Measurements from ENCODE around the gene TK2.
"Not testable (repeated sequence)": the region's sequence is repeated elsewhere in the genome, so short reads cannot be mapped to it uniquely, and the experiment has no call there.

TK2 gene

DNA sequence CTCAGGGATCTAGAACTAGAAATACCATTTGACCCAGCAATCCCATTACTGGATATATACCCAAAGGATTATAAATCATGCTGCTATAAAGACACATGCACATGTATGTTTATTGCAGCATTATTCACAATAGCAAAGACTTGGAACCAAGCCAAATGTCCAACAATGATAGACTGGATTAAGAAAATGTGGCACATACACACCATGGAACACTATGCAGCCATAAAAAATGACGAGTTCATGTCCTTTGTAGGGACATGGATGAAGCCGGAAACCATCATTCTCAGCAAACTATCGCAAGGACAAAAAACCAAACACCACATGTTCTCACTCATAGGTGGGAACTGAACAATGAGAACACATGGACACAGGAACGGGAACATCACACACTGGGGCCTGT, 48.4 kb downstream of the TK2 start:
- DNase-seq = not testable (repeated sequence)

DNA sequence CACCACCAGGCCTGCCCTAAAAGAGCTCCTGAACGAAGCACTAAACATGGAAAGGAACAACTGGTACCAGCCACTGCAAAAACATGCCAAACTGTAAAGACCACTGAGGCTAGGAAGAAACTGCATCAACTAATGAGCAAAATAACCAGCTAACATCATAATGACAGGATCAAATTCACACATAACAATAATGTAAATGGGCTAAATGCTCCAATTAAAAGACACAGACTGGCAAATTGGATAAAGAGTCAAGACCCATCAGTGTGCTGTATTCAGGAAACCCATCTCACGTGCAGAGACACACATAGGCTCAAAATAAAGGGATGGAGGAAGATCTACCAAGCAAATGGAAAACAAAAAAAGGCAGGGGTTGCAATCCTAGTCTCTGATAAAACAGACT, 52.0 kb downstream of the TK2 start:
- not testable (repeated sequence) for DNase-seq

DNA sequence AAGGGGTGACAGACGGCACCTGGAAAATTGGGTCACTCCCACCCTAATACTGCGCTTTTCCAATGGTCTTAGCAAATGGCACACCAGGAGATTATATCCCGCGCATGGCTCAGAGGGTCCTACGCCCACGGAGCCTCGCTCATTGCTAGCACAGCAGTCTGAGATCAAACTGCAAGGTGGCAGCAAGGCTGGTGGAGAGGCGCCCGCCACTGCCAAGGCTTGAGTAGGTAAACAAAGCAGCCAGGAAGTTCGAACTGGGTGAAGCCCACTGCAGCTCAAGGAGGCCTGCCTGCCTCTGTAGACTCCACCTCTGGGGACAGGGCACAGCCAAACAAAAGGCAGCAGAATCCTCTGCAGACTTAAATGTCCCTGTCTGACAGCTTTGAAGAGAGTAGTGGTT, 53.7 kb downstream of the TK2 start:
- DNase-seq = not testable (repeated sequence)

DNA sequence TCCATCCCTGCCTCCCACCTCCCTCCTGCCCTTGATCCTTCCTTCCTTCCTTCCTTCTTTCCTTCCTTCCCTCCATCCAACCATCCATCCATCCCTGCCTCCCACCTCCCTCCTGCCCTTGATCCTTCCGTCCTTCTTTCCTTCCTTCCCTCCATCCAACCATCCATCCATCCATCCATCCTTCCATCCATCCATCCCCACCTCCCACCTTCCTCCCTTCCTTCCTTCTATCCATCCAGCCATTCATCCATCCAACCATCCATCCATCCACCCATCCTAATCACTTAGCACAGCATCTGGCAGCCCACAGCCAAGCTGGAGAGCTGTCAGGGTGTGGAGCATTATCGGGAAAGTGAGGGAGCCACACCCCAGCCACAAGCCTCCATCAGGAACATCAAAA, 54.5 kb downstream of the TK2 start:
- DNase-seq = no peak

DNA sequence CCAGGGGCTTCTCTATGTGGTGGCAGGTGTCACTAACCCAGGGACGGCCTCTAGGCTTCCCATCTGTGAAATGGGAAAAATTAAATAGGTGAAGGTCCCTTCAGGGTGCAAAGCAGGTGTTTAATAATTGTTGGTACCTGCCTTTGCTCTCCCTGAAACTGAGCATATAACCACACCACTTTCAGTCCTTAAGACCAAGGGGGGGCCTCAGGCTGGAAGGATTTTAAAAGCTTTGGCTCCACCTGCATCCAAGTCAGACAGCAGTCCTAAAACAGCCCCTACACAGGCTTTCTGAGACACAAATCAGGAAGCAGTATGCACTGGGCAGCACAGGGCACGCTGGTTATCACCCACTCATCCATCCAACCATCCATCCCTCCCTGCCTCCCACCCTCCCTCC, 55.0 kb downstream of the TK2 start:
- no peak for DNase-seq

DNA sequence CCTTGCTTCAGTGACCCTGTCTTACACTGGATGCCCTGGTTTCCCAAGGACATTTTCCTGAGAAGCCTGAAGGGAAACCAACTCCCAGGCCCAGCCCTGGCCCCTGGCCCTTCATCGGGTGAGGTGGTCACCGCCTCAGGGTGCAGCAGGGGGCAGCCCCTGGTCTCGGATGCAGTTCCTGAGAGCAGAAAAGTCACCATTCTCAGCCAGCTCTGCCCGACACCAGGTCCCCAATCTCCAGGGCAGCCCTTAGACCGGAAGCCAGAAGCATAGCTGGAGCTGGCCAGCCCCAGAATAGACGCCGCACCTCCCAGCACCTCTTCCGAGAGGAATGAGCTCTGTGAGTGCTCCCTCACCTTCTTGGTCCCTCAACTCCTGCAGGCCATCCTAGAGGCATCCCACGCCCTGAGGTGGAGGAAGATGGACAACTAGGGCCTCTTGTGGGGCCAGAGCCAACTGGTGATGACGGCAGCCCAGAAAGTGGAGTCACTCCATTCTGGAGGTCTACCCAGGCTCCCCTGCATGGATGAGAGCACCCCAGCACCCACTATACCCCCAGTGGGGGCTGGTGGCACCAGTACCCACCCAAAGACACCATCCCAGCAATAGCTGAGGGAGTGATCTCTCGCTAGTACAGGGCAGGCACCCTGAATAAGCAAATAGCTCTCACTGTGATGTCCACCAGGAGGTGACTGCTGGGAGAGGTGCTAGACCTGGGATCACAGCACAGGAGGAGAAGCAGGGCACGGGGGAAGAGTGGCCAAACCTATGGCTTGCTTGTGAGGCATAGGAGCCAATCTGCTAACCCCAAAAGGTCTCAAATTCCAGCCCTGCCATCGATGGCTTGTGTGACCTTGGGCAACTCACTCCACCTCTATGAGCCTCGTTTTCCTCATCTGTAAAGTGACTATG, 56.2 kb downstream of the TK2 start:
- no peak for DNase-seq

DNA sequence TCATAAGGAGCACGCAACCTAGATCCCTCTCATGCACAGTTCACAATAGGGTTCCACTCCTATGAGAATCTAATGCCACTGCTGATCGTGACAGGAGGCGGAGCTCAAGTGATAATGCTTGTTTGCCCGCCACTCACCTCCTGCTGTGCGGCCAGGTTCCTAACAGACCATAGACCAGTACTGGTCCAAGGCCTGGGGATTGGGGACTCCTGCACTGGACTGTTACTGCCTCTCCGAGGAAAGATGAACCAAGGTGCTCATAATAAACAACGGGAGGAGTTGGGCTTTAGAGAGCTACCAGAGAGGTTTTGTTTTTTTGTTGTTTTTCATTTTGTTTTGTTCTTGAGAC, 58.2 kb downstream of the TK2 start:
- DNase-seq = no peak

DNA sequence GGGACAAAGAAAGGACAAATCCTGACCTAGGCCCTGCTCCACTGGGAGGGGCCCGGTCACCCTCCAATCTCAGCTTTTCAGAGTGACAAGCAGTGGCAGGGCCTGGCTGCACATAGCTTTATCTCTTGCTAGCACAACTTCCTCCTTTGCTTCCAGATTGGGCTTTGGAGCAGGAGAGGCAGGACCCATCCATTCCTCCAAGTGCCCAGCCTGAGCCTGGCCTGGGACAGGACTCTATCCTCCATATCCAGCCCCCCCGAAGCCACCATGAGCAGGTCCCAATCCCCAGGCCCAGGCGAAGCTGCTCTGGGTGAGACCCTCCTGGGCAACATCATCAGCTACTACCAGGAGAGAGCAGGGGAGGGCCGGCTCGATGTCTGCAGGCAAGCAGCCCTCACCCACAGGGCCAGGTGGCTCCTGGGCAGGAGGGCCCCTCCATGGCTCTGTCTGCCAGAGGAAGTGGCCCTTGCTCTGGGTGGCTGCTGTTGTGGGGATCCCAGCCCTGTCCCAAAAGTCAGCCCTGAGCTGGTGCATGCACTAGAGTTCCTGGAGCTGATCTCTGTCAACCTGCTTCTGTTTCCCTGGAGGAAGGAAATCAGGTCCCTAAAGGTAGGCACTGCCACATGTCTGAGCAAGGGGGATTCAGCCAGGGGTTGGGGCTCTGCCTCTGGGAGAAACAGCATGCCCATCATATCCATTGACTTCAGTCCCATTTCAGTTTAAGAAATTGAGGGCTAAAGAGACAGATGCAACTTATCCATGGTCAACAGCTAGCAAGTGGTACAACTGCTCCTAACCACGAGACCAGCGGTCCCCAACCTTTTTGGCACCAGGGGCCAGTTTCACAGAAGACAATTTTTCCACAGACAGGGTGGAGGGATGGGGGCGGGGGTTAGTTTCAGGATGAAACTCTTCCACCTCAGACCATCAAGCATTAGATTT, 58.9 kb downstream of the TK2 start:
- DNase-seq = no peak

DNA sequence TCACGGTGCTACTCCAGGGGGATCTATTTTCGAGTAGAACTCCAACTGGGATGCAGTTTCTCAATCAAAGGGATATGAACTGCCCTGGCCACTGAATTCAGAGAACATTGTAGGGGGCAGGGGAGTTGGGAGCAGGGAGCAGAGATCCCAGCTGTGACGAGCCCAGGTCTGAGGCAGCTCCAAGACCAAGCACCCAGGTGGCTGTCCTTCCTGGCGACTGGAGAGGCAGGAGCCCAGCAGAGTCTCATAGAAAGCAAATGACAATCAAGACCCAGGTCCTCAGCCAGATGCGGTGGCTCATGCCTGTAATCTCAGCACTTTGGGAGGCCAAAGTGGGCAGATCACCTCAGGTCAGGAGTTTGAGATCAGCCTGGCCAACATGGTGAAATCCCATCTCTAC, 60.1 kb downstream of the TK2 start:
- no peak for DNase-seq

DNA sequence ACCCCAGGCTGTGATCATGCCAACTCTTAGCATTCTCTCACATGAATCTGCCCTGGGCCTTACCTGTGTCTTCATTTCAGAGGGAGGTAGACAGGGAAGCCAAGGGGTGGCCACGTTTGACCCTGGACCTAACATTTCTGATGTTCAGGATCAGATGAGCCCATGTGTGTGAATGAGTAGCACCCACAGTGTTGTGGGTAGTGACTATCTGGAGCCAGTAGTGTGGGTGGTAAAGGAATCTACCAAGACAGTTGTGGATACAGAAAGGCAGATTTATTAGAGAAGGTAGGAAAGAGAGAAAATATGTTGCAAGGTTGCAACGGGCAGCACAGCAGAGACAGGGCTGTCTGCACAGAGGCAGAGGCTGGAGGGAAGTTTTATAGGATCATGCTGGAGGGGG, 60.5 kb downstream of the TK2 start:
- no peak for DNase-seq

DNA sequence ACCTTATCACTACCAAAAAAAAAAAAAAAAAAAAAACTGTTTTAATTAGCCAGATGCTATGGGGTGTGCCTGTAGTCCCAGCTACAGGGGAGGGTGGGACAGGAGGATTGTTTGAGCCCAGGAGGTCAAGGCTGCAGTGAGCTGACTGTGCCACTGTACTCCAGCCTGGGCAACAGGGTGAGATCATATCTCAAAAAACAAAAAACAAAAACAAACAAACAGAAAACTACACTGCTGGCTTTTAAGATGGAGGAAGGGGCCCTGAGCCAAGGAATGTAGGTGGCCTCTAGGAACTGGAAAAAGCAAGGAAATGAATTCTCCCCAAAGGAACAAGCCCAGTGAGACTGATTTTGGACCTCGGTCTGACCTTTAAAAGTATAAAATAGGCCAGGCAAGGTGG, 61.4 kb downstream of the TK2 start:
- no peak for DNase-seq

DNA sequence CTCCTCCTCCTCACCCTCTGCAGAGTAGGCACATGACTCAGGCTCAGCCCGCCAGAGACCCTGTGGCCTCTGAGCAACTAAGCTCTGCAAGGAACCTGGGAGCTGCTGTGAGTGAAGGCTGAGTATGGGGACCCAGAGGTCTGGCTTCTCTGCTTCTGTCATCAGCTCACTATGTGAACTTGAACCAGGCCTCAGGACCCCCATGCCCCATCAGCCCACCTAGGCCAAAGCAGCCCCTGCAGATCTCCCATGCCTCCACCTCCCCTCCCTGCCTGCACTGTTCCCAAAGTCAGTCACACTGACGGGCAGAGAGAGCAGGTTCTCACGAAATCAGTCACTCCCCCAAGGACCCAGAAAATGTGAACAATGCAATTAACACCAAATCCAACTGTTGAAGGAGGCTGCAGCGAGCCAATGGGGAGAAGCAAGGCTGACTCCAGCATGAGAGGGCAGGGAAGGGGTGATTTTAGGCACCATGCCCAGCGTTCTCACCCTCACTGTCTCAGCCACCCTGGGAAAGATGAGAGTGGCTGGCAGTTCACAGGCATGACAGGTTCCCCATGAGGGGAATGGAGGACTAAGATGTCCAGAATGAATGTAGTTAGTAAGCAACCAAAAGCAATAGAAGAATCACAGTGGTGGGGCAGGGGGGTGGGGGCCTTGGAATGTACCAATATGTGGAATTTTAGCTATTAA, 62.2 kb downstream of the TK2 start:
- DNase-seq = no peak

DNA sequence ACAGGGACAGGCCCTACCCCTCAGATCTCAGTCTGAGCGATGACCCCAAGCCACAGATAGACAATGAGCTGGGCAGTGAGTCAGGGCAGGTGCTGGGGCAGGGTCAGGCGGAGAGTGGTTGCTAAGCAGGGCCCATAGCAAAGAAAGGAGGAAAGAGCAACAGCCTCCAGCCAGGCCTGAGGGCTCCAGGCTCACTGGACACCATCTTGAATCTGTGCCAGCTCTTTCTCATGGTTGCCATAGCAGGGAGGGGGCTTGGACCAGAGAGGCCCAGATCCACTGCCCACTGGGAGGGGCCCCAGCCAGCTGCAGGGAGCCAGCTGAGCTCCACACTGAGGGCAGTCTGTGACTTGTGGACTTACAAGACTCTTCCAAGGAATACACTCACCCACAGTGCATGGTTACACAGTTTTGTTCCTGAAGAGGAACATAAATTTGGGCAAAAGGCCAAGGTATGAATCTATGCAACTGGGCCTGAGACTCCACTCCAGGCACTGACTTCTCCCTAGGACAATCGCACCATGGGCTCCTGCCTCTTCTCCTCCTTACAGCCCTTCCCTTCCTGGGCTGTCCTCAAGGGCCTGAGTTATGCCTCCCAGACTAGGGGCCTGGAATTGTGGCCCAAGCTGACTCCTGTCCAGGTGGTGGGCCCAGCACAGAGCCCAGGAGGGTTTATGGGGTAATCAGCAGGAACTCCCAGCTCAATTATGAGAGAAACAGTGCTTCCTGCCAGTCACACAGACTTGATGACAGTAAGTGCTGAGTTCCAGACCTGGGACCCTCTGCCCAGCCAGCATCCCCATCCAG, 62.9 kb downstream of the TK2 start:
- no peak for DNase-seq

DNA sequence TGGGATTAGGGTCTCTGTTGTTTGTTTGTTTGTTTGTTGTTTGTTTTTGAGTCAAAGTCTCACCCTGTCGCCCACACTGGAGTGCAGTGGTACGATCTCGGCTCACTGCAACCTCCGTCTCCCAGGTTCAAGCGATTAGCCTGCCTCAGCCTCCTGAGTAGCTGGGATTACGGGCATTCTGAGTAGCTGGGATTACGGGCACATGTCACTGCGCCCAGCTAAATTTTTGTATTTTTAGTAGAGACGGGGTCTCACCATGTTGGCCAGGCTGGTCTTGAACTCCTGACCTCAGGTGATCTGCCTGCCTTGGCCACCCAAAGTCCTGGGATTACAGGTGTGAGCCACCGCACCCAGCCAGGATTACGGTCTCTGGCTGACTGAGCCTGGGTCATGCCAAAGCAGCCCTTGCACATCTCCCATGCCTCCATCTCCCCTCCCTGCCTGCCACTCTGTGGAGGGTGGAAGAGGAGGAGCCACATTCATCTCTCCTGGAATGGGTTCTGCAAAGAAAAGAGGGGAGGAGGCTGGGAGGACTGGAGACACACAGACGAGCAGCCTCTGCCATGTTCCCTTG, 63.6 kb downstream of the TK2 start:
- DNase-seq = no peak

DNA sequence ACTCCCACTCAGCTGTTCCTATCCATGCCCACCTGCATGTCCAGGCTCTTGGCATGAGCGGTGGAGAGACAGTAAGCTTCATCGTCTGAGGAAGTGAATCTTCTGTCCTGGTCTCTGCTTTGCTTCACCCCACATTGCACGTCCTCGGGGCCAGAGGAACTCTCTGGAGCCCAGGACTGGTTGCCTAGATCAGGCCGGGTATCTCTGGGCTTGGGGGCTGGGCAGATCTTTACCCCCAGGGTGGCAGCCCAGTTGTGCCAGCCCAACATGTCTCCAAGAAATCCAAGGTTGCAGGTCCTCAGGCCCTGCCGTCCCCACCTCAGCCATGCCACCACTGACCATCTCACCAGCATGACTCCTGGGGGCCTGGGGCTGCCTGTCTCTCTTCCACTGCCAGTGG, 64.5 kb downstream of the TK2 start:
- no peak for DNase-seq

DNA sequence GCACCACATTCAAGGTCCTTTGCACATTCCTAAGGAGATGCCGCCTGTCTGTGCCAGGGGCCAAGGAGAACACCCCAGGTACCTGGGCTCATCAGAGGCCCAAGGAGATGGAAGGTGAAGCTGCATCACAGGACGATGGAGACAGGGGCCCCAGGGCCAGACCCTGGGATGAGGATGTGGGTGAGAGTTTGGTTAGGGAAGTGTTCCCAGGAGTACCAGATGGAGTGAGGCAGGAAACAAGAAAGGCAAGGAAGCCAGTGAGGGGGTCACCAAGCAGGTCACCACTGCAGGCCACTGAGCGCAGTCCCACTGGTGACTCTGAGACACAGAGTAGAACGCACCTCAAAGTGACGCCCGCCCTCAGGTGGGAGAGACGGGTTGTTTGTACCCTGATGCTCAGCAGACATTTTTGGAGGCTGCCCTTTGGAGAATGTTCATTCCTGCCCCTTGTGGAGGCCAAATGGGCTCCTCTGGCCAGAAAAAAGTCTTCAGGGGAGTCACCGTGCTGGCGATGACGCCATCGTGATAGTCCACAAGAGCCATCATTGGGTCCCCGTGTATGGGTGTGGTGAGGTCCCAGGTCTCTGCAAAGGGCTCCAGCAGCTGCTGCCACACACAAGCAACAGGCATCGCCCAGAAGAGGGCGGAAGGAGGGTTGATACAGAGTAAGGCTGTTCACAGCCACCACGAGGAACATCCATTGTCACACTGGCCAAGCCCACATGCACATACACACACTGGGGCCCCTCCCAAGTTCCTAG, 65.3 kb downstream of the TK2 start:
- no peak for DNase-seq

DNA sequence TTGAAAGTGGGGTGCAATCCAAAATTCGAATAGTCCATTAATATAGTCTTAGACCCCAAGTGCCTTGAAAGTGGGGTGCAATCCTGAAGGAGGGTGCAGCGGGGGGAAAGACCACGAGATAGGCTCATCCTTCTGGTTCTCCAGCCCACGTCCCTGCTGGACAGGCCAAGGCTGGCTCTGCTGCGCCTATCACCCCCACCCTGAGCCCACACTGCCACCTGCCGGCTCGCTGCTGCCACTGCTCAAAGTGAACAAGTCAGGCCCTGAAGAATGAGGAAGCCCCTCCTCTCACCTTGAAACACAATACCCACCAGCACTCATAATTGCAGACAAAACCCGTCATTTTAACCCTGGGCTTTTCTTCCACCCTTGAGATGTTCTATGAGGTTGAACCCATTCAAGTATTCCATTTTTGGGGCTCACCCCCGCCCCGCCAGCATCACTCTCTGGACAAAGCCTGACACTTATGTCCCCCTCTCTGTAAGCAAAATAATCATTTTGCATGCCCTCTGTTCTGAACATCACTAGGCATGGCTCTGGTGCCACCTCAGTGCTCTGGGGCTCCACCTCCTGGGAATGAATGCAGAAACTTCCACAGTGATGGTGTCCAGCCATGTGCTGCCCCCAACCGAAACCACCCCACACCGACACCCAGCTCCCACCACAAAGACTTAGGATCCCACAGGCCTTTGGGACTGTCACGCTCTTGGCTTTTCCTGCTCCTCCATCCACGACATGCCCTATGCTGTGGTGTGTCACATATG, 66.1 kb downstream of the TK2 start:
- peak; percentile 56 for DNase-seq

DNA sequence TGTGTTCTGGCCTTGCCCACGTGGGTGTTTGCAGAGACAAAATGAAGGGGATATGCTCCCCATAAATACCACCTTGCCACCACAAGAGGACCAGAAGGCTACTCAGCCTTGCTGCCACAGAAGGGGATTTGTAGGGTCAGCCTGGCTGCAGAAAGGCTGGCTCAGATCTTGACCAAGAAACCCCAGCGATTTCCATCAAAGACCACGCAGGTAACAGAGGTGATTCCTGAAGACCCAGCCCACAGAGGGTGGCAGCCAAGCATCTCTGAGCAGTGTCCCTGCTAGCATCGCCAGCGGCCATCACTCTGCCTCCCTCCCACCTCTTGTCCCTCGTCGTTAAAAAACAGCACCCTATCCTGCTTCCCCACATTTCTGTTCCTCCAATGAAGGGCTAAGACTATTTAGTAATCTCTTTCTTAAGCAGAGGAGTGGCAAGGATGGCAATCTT, 68.0 kb downstream of the TK2 start:
- no peak for DNase-seq

DNA sequence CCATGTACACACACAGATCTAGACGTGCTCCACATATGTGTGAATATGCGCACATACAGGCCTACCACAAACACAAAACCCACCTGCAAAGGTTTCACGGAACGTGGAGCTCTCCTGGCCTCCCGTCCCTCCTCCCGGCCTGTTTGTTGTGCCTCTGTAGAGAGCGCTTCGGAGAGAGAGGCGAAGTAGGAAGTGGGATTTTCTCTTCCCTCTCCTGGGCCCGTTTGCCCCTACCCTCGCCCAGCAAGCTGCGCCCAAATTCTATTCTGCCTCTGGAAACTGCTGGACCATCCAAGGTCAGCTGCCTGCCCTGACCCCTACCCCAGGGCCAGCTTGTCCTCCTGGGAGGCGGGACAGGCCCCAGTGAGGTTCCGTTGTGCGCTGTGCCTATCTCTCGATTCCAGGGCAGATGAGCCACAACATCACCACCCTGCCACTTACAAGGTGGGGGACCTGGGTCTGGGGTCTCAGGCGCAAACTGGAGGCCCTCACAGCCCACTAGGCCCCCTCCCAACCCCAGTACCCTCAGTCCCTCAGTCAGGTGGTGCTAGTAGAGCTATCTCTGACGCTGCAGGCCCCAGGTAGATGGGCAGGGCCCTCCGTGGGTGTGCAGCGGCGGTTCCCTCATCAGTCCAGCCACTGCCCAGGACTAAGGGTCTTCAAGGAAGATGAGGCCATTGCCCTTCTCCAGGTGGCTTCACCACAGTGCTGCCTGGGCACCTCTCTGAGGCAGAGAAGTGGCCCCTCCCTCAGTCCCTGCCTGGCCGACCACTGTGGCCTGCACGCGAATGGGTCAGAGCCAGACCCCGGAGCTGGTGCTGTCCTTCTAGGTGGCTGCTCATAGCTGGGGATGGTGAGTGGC, 68.6 kb downstream of the TK2 start:
- DNase-seq = no peak

Data from NK-92 treated with Interleukin-12 subunit alpha and Interleukin-12 subunit beta, amount 100 ng/mL, for 24 hours (cell line).